SH-SY5Y (cell line): ENCODE results near the gene GTF2A1L.

Source experiments
- GATA2 ChIP-seq: IDR thresholded peaks from 2 replicates; pipeline ENCODE4 v1.6.1; 2011; ENCODE audit warnings: mild to moderate bottlenecking, low read depth, low read length
- GATA3 ChIP-seq: IDR thresholded peaks from 2 replicates; pipeline ENCODE4 v1.6.1; 2011; ENCODE audit warnings: low read depth, mild to moderate bottlenecking, low read length, moderate library complexity

DNA sequence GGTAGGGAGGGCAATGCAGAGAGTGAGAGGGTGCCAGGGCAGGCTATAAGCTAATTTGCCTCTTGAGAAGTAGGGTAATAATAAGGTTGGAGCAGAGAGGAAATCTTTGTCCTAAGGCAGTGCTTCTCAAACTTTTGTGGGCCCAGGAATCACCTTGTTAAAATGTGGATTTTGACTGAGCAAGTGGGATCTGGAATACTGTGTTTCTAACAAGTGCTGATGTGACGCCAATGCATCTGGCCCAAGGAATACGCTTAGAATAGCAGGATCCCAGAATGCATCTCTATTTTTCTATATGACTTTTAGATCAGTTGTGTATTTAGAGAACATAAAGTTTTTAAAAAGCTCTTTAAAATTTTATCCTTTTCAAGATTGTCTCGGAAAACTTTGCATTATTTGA lies 29.7 kb upstream of the GTF2A1L start:
- no peak for TF ChIP-seq GATA2
- TF ChIP-seq GATA3, result no peak
